Activated gamma-delta T cell treated with anti-CD3 and anti-CD28 coated beads, Interleukin-2, amount 50 U/mL, for 16 hours (primary cell): ENCODE results near the gene DLL3.

Experiments used
- DNase-seq: peaks from one replicate; pipeline ENCODE4 v3.0.0-alpha.2; 2020; ENCODE audit warnings: low read depth

DLL3 gene

GRCh38 chr19:39517432-39517831, 18.7 kb downstream of the DLL3 start:
- DNase-seq: no peak

- DNase-seq: no peak
Observed at GRCh38 chr19:39518458-39518857, 19.7 kb downstream of the DLL3 start.

- no peak for DNase-seq
Observed at GRCh38 chr19:39518975-39519374, 20.2 kb downstream of the DLL3 start.

GRCh38 chr19:39520541-39521484, 22.1 kb downstream of the DLL3 start:
- DNase-seq: no peak

GRCh38 chr19:39524495-39524894, 25.7 kb downstream of the DLL3 start:
- no peak for DNase-seq

- no peak for DNase-seq
Observed at GRCh38 chr19:39525205-39525604, 26.5 kb downstream of the DLL3 start.

- no peak for DNase-seq
Observed at GRCh38 chr19:39531834-39532232, 33.1 kb downstream of the DLL3 start.

GRCh38 chr19:39532233-39533002, 33.7 kb downstream of the DLL3 start, which contains the start of gene EID2B:
Gene EID2B (minus strand): TSS chr19:39532852. CDS start chr19:39532802, 50 bp downstream.
- peak; percentile 88 for DNase-seq

- DNase-seq: no peak
Observed at GRCh38 chr19:39533003-39533512, 34.3 kb downstream of the DLL3 start.

GRCh38 chr19:39533791-39534190, 35.0 kb downstream of the DLL3 start:
- DNase-seq: no peak

GRCh38 chr19:39539165-39539517, 40.4 kb downstream of the DLL3 start:
- no peak for DNase-seq

- DNase-seq: peak; percentile 90
Observed at GRCh38 chr19:39539518-39540332, 41.0 kb downstream of the DLL3 start, which contains the start of gene EID2. Gene EID2 (minus strand): TSS chr19:39540161. CDS start chr19:39540079, 82 bp downstream.

GRCh38 chr19:39540333-39540673, 41.6 kb downstream of the DLL3 start:
- DNase-seq: no peak

- no peak for DNase-seq
Observed at GRCh38 chr19:39542206-39542605, 43.5 kb downstream of the DLL3 start.

GRCh38 chr19:39543477-39543857, 44.7 kb downstream of the DLL3 start:
- DNase-seq: no peak

- no peak for DNase-seq
Observed at GRCh38 chr19:39544226-39544903, 45.6 kb downstream of the DLL3 start.

- no peak for DNase-seq
Observed at GRCh38 chr19:39544911-39545310, 46.2 kb downstream of the DLL3 start.

- DNase-seq: no peak
Observed at GRCh38 chr19:39546599-39546998, 47.9 kb downstream of the DLL3 start.

- no peak for DNase-seq
Observed at GRCh38 chr19:39550197-39550596, 51.5 kb downstream of the DLL3 start.

- no peak for DNase-seq
Observed at GRCh38 chr19:39553082-39553652, 54.4 kb downstream of the DLL3 start.

GRCh38 chr19:39554701-39555311, 56.1 kb downstream of the DLL3 start:
- no peak for DNase-seq
